HG02840 (cell line): ENCODE data around the gene ZBTB42.
"Not testable (repeated sequence)": the region's sequence is repeated elsewhere in the genome, so short reads cannot be mapped to it uniquely, and the experiment has no call there.

ENCODE experiments used
- ATAC-seq: cut with Tn5 transposase; IDR thresholded peaks from one replicate; pipeline ENCODE4 v1.9.1; 2021; ENCODE audit warnings: mild to moderate bottlenecking, moderate library complexity, moderate number of reproducible peaks; ENCODE audit not compliant: unreplicated experiment, low FRiP score

The ZBTB42 gene

DNA sequence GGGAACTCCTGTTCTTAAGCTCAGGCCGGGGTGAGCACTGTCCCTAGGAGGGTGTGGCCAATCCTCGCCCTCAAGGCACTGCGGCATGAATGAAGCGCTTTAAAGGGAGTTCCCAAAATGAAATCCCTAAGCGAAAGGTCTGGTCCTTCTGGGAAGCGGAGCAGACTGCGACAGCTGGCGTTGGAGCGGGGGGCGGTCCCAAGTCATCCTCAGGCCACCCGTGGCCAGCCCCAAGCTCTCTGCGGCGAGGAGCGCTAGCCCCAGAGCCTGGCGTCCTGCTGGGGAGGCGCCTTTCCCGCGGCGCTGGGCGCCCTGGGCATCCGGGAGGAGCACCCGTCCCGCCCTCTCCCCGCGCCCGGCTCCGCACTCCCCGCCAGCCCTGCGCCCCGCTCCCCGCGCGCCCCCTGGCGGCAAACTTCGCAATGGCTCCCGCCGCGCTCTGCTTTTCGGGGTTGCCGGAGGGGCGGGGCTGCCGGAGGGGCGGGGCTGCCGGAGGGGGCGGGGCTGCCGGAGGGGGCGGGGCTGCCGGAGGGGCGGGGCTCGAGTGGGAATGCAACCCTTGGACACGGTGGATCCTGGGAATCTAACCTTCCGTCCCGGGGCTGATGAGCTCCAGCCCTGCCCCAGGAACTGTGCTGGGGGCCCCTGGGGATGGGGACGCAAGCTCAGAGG lies 25.4 kb downstream of the ZBTB42 start:
- peak; percentile 66 for ATAC-seq

DNA sequence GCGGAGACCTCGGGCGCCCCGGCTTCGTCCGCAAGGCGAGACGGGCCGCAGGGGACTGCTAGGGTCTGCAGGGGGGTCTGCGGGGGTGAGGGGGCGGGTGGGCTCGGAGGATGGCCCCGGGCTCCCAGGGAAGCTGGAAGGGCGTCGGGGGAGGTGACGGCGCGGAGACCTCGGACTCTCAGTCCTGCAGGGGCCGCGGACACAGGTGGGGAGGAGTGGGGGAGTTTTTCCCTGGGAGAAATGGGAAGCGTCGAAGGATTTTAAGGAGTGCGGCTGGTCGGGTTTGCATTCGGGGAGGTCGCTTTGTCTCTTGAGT lies 25.9 kb downstream of the ZBTB42 start:
- ATAC-seq: no peak

DNA sequence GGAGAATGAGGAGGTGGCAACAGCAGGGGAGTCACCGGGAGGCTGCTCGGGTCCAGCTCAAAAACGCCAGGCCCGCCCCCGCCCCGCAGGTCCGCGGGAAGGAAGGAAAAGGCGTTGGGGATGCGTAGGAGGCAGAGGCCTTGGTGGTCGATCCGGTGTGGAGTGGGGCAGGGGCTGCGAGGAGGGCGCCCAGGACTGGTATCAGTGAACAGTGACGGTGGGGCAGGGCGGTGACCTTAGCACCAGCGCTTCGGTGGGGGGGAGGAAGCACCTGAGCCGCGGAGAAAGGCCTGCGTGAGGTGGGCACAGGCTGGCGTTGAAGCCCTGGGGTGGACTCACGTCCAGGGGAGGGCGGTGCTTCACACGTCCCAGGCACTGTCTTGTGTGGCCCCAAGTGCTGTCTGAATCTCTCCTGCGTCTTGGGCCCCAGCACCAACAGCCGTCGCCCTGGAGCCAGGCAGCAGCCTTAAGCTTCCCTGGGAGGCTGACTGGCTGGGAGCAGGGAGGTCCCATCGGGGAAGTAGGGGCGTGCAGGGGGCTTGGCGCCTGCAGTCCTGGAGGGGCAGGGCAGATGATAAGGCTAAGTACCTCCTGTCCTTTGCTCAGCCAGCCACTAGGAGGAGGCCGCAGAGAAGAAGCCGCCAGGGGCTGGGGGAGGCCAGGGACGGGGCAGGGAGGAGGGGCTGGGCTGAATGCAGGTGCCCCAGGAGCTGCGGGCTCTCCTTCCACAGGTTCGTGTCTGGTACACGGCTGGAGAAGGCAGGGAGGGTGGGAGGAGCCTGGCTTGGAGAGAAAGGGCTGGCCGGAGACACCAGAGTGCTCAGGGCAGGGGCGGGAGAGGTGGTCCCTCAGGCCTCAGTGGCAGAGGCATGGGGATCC lies 26.5 kb downstream of the ZBTB42 start:
- no peak for ATAC-seq

DNA sequence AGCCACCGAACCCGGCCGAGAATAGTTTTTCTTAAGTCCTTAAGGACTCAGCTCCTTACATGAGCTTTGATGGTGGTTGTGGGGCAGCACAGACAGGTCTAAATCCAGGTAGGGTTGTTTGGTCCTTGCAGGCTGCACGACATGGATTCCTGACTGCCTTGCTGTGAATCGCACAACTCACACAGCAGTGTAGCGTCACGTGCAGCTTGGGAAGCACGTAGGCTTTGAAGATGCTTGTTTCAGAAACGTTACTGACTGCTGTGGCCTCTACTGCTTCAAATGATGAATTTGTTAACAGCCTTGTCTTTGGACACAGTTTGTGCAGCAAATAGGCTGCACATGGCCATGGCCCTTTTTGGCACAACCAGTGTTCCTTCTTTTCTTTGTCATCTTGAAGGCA lies 29.9 kb downstream of the ZBTB42 start:
- no peak for ATAC-seq

GRCh38 chr14:104836171-104836935 lies 35.5 kb downstream of the ZBTB42 start:
- ATAC-seq: not testable (repeated sequence)

DNA sequence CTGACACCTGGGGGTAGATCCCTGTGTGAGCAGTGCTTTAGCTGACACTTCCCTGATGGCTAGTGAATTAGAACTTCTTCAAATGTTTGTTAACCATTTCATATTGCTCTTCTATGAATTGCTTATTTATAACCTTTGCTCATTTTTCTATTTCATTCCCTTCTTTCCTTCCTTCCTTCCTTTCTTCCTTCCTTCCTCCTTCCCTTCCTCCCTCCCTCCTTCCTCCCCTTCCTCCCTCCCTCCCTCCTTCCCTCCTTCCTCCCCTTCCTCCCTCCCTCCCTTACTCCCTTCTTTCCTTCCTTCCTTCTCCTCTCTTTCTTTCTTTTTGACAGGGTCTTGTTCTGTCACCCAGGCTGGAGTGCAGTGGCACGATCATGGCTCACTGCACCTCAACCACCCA lies 40.8 kb downstream of the ZBTB42 start:
- no peak for ATAC-seq

DNA sequence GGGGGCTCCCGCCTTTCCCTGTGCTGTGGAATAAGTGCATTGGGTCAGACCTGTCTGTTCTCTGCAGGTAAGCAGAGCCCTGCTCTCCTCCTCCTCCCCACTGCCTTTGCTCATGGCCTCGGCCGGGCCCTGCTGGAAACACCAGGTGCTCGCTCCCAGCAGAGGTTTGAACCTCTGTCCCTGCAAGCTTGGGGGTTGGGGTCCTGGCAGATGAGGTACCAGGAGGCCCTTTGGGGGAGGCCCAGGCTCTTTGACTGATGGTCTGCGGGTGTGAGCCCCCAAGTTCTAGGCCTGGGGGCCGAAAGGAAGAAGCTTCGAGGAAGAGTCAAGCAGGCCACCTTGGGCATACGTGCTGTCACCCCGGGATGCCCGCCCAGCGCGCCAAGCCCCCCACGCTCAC lies 42.1 kb downstream of the ZBTB42 start:
- ATAC-seq: no peak

DNA sequence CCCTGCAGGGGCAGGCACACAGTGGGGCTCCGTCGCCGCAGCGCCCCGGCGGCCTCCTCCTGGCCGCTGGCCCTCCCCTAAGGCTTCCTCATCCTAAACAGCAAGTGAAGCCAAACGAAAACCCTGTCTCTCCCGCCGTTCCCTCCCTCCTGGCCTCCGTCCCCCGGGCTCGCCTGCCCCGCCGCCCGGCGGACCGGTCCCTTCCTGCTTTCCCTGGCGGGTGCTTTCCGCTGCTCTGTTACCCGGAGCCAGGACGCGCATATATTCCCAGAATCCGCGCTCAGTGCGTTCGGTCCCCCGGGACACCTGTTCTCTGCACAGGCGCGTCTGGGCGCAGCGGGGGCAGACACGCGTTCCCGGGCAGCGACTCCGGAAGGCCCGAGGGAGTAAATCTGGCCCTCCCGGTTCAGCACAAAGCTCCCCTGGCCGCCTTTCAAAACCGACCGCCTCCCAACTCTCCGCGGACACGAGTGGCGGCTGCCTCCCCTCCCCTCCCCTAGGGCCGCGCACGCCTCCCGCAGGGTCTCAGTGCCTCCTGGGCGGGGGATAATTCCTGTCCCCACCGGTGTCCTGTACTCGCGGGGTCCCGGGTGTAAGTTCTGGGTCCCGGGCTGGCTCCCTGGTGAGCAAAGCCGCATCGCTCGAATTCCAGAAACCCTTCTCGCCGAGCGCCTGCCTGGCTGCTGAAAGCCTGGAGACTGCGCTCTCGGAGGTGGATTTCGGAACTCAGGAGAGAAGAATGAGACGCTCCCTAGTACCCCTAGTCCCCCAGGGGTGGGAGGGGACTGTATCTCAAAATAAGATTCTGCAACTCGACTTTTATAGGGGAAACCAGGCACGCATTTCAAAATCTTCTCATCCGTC lies 42.8 kb downstream of the ZBTB42 start:
- ATAC-seq: no peak

DNA sequence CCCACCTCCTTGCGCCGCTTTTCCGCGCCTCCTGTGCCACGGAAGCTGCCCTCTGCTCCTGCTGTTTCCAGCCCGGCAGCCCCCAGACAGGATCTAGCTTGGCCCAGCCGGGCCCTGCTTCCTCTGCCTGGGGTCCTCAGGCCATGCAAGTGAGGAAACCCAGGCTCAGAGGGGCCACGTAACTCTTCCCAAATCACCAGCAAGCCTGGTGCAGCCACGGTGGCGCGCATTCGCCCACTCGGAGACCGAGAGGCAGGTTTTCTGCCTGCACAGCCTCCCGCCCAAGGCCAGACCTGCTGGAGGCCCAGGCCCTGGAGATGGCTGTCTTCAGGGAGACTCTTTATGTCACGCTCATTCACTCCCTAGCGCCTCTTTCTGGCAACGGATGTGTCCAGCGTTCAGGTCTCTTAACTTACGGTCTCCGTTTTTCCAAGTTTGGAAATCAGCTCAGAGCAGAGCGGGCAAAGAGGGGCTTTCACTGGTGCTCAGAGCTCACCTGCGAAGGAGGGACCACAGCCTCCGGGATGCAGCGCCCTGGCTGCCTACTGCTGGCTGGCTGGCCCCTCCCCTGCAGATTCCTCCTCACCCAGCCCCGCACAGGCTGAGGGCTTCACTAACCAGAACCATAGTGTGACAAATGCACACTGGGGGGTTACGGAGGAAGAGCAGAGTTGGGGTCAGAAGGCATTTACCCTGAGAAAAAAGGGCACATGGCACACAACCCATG lies 43.6 kb downstream of the ZBTB42 start:
- ATAC-seq: no peak

- ATAC-seq: no peak
Observed at GRCh38 chr14:104845033-104845666, 44.2 kb downstream of the ZBTB42 start.

- ATAC-seq: no peak
Observed at GRCh38 chr14:104845834-104846441, 45.0 kb downstream of the ZBTB42 start.

DNA sequence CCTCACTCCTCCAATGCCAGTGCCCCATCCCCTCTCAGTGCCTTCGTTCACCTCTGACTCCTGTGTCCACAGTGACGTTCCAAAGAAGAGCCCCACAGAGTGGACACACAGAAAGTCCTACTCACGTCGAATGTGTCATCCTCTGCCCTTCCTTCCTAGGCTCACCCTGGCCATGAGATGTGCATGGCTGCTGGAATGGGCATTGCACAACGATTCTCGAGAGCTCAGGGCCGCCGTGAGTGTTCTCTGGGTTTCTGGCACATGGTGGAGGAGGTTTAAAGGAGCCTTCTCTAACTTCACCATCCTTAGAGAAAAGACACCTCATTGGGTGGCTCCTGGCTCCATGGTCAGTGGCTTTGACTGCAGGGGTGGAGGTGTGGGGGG lies 51.4 kb downstream of the ZBTB42 start:
- no peak for ATAC-seq
